ENCODE data around the gene KDM4D. TPM values are rescaled to one million over a fixed set of nuclear protein-coding genes. Genes with fewer than 3 reads are reported as not detected.
A peak's percentile ranks its signal among the peaks of the same experiment; 100 is the strongest.
"Not testable (repeated sequence)": the region's sequence is repeated elsewhere in the genome, so short reads cannot be mapped to it uniquely, and the experiment has no call there.

Gene KDM4D
- polyA plus RNA-seq, 1 experiment = 0.68 TPM

GRCh38 chr11:94926271-94926625 lies 47.3 kb upstream of the KDM4D start:
- Histone ChIP-seq H3K27me3 (ENCODE audit: control insufficient read depth, insufficient read depth, low read length) (no peaks in the 10 kb centered on the region), H3K9me3 (ENCODE audit: control insufficient read depth, insufficient read depth, low read length) (no peaks in the 10 kb centered on the region), H3K4me3 (ENCODE audit: low read depth, low read length) (no peak overlapping the region), H3K27ac (ENCODE audit: low read depth, low read length) (peak overlapping the region; percentile 92)
- CTCF ChIA-PET = interaction anchor here (0.6 to 1.1 kb wide), 3 partner anchors 43 to 1499 kb away, joined by 4 to 6 read pairs (median 4); no protein-coding TSS in a partner anchor
- POLR2A ChIA-PET = interaction anchor here (1.0 to 1.5 kb wide), 5 partner anchors 15 to 726 kb away, joined by 3 to 5 read pairs (median 4); partner anchors contain the start of genes CWC15 and KDM4D
- DNase-seq (ENCODE audit: low read depth, low spot score) = no peak
- no peak for TF ChIP-seq CTCF (IDR thresholded peaks at IDR 0.05; ENCODE audit: low read depth, low read length)

DNA sequence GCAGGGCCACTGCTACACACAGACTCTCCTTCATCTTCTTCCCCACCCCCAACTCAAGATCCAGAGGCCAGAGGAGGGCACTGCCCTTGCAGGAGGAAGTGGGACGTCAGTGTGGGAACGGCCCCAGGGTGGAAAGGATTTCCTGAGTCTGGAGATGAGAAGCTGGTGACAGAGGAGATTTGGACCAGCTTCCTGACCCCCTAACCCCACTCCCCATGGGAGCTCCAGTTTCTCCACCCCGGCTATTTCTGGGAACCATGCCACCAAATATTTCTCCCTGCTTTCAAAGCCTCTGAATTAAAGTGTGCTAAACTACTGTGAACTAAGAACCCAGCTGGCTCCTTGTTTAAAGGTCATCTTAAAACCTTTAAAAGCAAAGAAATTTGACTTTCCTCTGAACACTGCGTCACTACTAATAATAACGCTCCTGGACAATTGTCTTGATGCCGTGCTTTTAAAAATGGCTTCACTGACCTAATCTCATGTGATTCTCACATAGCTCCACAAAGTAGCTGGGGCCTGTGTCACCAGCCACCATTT lies 46.7 kb upstream of the KDM4D start:
- ChIA-PET POLR2A (interaction anchor here (0.6 to 1.5 kb wide), 7 partner anchors 12 to 726 kb away, joined by 3 to 5 read pairs (median 4); partner anchors contain the start of genes CWC15 and KDM4D), CTCF (interaction anchor here (0.6 to 2.0 kb wide), 6 partner anchors 15 to 1498 kb away, joined by 3 to 6 read pairs (median 4); no protein-coding TSS in a partner anchor)
- H3K9me3 ChIP-seq (ENCODE audit: control insufficient read depth, insufficient read depth, low read length) = no peaks in the 10 kb centered on the region
- no peak for TF ChIP-seq CTCF (IDR thresholded peaks at IDR 0.05; ENCODE audit: low read depth, low read length)
- H3K27me3 ChIP-seq (ENCODE audit: control insufficient read depth, insufficient read depth, low read length) = no peaks in the 10 kb centered on the region
- peak; percentile 77 for DNase-seq (ENCODE audit: low read depth, low spot score)
- H3K4me3 ChIP-seq (ENCODE audit: low read depth, low read length) = no peak overlapping the region
- peak overlapping the region; percentile 92 for H3K27ac ChIP-seq (ENCODE audit: low read depth, low read length)

GRCh38 chr11:94928117-94928990 lies 45.2 kb upstream of the KDM4D start:
- ChIA-PET CTCF (interaction anchor here (0.8 to 2.0 kb wide), 4 partner anchors 40 to 307 kb away, joined by 3 to 5 read pairs (median 4); no protein-coding TSS in a partner anchor), POLR2A (no interaction called here)
- Histone ChIP-seq H3K9me3 (ENCODE audit: control insufficient read depth, insufficient read depth, low read length) (no peaks in the 10 kb centered on the region), H3K27ac (ENCODE audit: low read depth, low read length) (no peak overlapping the region), H3K27me3 (ENCODE audit: control insufficient read depth, insufficient read depth, low read length) (no peaks in the 10 kb centered on the region), H3K4me3 (ENCODE audit: low read depth, low read length) (no peak overlapping the region)
- TF ChIP-seq CTCF (IDR thresholded peaks at IDR 0.05; ENCODE audit: low read depth, low read length) = no peak
- no peak for DNase-seq (ENCODE audit: low read depth, low spot score)

- H3K4me3 ChIP-seq (ENCODE audit: low read depth, low read length); H3K9me3 ChIP-seq (ENCODE audit: control insufficient read depth, insufficient read depth, low read length); H3K27me3 ChIP-seq (ENCODE audit: control insufficient read depth, insufficient read depth, low read length); POLR2A ChIA-PET; DNase-seq (ENCODE audit: low read depth, low spot score): not testable (repeated sequence)
- CTCF ChIA-PET = interaction anchor here (2.3 to 2.4 kb wide), 2 partner anchors 34 to 36 kb away, joined by 9 read pairs; no protein-coding TSS in a partner anchor
- H3K27ac ChIP-seq (ENCODE audit: low read depth, low read length) = peak overlapping the region; percentile 84
Observed at GRCh38 chr11:94932072-94932471, 41.4 kb upstream of the KDM4D start.

DNA sequence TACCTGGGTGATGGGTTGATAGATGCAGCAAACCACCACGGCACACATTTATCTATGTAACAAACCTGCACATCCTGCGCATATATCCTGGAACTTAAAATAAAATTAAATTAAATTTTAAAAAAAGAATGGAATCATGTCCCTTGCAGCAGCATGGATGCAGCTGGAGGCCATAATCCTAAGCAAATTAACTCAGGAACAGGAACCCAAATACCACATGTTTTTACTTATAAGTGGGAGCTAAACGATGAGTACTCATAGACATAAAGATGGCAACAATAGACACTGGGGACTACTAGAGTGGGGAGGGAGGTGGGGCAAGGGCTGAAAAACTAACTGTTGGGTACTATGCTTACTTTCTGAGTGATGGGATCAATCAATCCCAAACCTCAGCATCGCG lies 41.0 kb upstream of the KDM4D start:
- CTCF ChIA-PET = interaction anchor here (0.6 to 2.4 kb wide), 4 partner anchors 35 to 311 kb away, joined by 3 to 9 read pairs (median 6); no protein-coding TSS in a partner anchor
- no peak for DNase-seq (ENCODE audit: low read depth, low spot score)
- TF ChIP-seq CTCF (IDR thresholded peaks at IDR 0.05; ENCODE audit: low read depth, low read length) = no peak
- Histone ChIP-seq H3K4me3 (ENCODE audit: low read depth, low read length) (no peak overlapping the region), H3K27me3 (ENCODE audit: control insufficient read depth, insufficient read depth, low read length) (no peaks in the 10 kb centered on the region), H3K9me3 (ENCODE audit: control insufficient read depth, insufficient read depth, low read length) (no peaks in the 10 kb centered on the region), H3K27ac (ENCODE audit: low read depth, low read length) (peak overlapping the region; percentile 84)
- POLR2A ChIA-PET = no interaction called here

All from AG04450 (cell line).